ENCODE data around the gene KNL1.

The KNL1 gene

GRCh38 chr15:40697916-40698315 is 103.9 kb downstream of the KNL1 start:
- Histone ChIP-seq H3K9ac (ENCODE audit: low read depth, low read length) (no peak overlapping the region), H3K4me2 (ENCODE audit: insufficient read depth, low read length) (peak overlapping the region; percentile 46; the same call in 1 of the 2 replicates), H4K20me1 (ENCODE audit: insufficient read depth, low read length) (peaks cover 22% of the 10 kb centered on the region; the same call in 1 of the 2 replicates), H3K79me2 (ENCODE audit: insufficient read depth, low read length) (peaks cover 77% of the 10 kb centered on the region), H3K27ac (ENCODE audit: low read length) (no peak overlapping the region), H3K9me3 (ENCODE audit: insufficient read depth, low read length, severe bottlenecking) (no peaks in the 10 kb centered on the region), H2AFZ (ENCODE audit: low read depth, low read length) (no peak overlapping the region), H3K36me3 (ENCODE audit: insufficient read depth, low read length) (peaks cover 57% of the 10 kb centered on the region), H3K27me3 (ENCODE audit: insufficient read depth, low read length, poor library complexity) (no peaks in the 10 kb centered on the region), H3K4me1 (ENCODE audit: insufficient read depth, low read length) (peaks cover 36% of the 10 kb centered on the region), H3K4me3 (ENCODE audit: low read depth in 1 of 2, low read length in 2 of 2) (no peak overlapping the region; a peak in 1 of 4 replicates)
- ATAC-seq (ENCODE audit: insufficient read depth, low read depth) (no peak), DNase-seq (no peak)
- TF ChIP-seq EZH2 (IDR thresholded peaks at IDR 0.05; ENCODE audit: borderline replicate concordance, low read depth, low read length, severe bottlenecking) (no peak), CTCF (IDR thresholded peaks at IDR 0.05; ENCODE audit: borderline replicate concordance, extremely low read depth, low read length, poor library complexity, severe bottlenecking) (no peak)

GRCh38 chr15:40702077-40702476 is 108.0 kb downstream of the KNL1 start:
- no peak for TF ChIP-seq EZH2 (IDR thresholded peaks at IDR 0.05; ENCODE audit: borderline replicate concordance, low read depth, low read length, severe bottlenecking)
- peak; percentile 30 for TF ChIP-seq CTCF (IDR thresholded peaks at IDR 0.05; ENCODE audit: borderline replicate concordance, extremely low read depth, low read length, poor library complexity, severe bottlenecking)
- H2AFZ ChIP-seq (ENCODE audit: low read depth, low read length), result no peak overlapping the region
- H3K27ac ChIP-seq (ENCODE audit: low read length), result no peak overlapping the region
- H3K79me2 ChIP-seq (ENCODE audit: insufficient read depth, low read length), result peaks cover 53% of the 10 kb centered on the region
- no peak overlapping the region for H3K4me2 ChIP-seq (ENCODE audit: insufficient read depth, low read length)
- no peak overlapping the region for H3K4me3 ChIP-seq (ENCODE audit: low read depth in 1 of 2, low read length in 2 of 2)
- H3K36me3 ChIP-seq (ENCODE audit: insufficient read depth, low read length), result peaks cover 85% of the 10 kb centered on the region
- no peak for ATAC-seq (ENCODE audit: insufficient read depth, low read depth)
- H3K27me3 ChIP-seq (ENCODE audit: insufficient read depth, low read length, poor library complexity), result no peaks in the 10 kb centered on the region
- peaks cover 16% of the 10 kb centered on the region; the same call in 1 of the 2 replicates for H4K20me1 ChIP-seq (ENCODE audit: insufficient read depth, low read length)
- DNase-seq, result no peak
- no peaks in the 10 kb centered on the region for H3K9me3 ChIP-seq (ENCODE audit: insufficient read depth, low read length, severe bottlenecking)
- peaks cover 15% of the 10 kb centered on the region for H3K4me1 ChIP-seq (ENCODE audit: insufficient read depth, low read length)
- H3K9ac ChIP-seq (ENCODE audit: low read depth, low read length), result no peak overlapping the region

- Histone ChIP-seq H3K79me2 (ENCODE audit: insufficient read depth, low read length) (peaks cover 19% of the 10 kb centered on the region; the same call in 1 of the 2 replicates), H2AFZ (ENCODE audit: low read depth, low read length) (no peak overlapping the region), H3K27ac (ENCODE audit: low read length) (no peak overlapping the region), H3K4me3 (ENCODE audit: low read depth in 1 of 2, low read length in 2 of 2) (no peak overlapping the region), H3K9ac (ENCODE audit: low read depth, low read length) (no peak overlapping the region), H3K36me3 (ENCODE audit: insufficient read depth, low read length) (peaks cover 80% of the 10 kb centered on the region), H3K4me1 (ENCODE audit: insufficient read depth, low read length) (no peaks in the 10 kb centered on the region), H3K9me3 (ENCODE audit: insufficient read depth, low read length, severe bottlenecking) (no peaks in the 10 kb centered on the region), H3K27me3 (ENCODE audit: insufficient read depth, low read length, poor library complexity) (no peaks in the 10 kb centered on the region), H4K20me1 (ENCODE audit: insufficient read depth, low read length) (no peaks in the 10 kb centered on the region), H3K4me2 (ENCODE audit: insufficient read depth, low read length) (no peak overlapping the region)
- ATAC-seq (ENCODE audit: insufficient read depth, low read depth), result no peak
- TF ChIP-seq EZH2 (IDR thresholded peaks at IDR 0.05; ENCODE audit: borderline replicate concordance, low read depth, low read length, severe bottlenecking), result no peak
- no peak for TF ChIP-seq CTCF (IDR thresholded peaks at IDR 0.05; ENCODE audit: borderline replicate concordance, extremely low read depth, low read length, poor library complexity, severe bottlenecking)
- DNase-seq, result no peak
Observed at GRCh38 chr15:40706121-40706520, 112.1 kb downstream of the KNL1 start.

Data from DND-41 (cell line).